Islet precursor cell (in vitro differentiated cells): ENCODE data around the gene NOS1AP.
"Not testable (repeated sequence)": the region's sequence is repeated elsewhere in the genome, so short reads cannot be mapped to it uniquely, and the experiment has no call there.

ENCODE experiments used
- DNase-seq: peaks from one replicate; pipeline ENCODE4 v3.0.0-alpha.2; 2018

Gene NOS1AP

GRCh38 chr1:162172311-162173102, 103.0 kb downstream of the NOS1AP start:
- no peak for DNase-seq

GRCh38 chr1:162173607-162174006, 104.1 kb downstream of the NOS1AP start:
- DNase-seq: not testable (repeated sequence)

- not testable (repeated sequence) for DNase-seq
Observed at GRCh38 chr1:162174027-162174426, 104.5 kb downstream of the NOS1AP start.

GRCh38 chr1:162175379-162176081, 106.0 kb downstream of the NOS1AP start:
- peak; percentile 79 for DNase-seq

DNA sequence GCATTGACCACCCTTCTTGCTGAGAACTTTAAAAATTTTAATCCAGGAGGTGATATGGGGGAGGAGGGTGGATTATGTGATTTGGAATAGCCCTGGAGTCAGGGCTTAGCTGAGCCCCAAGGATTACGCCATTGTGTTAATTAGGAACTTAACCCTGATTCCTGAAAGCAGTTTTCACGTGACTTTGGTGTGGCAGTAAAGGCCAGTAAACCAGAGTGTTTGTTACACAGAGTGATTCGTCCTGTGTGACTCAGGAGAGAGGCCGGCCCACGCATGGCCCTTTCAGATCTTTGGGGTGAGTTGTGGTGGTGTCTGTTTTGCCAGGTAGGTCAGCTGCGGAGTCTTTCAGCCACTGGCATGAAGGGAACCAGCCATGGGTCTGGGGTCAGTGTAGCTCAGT, 107.6 kb downstream of the NOS1AP start:
- peak; percentile 83 for DNase-seq

GRCh38 chr1:162178432-162178831, 108.9 kb downstream of the NOS1AP start:
- DNase-seq: no peak

GRCh38 chr1:162179121-162179520, 109.6 kb downstream of the NOS1AP start:
- no peak for DNase-seq

DNA sequence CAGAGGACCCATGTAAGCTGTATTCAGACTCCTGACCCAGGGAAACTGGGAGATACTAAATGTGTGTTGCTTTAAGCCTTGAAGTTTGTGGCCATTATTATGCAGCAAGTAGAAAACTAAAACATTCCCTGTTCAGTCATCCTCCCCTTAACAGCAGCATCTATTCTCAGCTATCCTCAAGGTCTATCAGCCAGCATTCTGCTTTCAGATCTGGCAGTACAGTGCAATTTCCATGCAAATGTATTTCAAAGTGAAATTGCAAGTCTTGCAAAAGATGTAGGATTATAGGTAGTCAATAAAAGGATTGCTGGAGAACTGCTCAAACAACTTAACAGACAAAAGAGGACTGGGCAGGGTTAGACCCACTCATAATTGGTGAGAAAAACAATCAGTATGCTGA, 111.3 kb downstream of the NOS1AP start:
- no peak for DNase-seq

DNA sequence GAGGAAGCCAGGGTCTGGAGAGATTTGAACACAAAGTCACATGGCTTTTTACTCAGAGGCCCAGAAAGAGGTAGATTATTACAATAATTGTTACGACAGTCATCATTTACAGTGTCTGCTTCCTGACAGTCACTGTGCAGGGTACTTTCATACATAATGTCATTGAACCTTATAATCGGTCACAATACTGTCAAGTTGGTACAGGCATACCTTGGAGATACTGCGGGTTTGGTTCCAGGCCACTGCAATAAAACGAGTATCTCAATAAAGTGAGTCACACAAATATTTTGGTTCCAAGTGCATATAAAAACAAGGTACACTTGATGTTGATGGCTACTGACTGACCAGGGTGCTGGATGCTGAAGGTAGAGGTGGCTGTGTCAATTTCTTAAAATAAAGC, 112.6 kb downstream of the NOS1AP start:
- no peak for DNase-seq

DNA sequence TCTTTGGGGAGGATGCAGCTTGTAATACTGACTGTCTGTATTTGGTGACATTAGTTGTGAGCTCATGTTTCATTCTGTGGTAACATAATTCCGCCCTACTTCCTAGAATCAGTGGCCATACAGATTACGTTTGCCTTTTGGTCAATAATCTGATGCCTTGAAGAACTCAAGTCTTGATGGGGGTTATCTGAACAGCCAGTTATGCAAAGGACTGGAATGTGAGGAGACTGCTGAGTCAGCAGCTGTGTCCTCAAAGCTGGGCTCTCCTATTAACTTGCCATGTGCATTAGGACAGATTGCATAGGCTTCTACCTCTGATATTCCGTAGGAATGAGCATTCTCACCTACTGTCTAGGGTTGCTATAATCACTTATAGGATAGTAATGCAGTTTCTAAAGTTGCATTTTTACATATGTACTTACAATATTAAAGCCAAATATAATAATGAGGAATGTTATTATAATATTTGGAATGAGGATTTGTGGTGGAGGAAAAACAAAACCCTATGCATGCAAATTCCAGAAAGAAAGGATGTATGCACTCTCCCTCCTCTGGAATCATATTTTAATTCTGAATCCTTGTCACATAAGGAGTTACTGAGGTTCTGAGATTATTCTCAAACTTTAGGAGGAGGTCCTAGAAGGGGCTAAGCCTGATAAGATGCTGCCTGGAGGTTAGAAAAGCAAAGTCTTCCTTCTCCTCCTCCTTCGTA, 116.0 kb downstream of the NOS1AP start:
- DNase-seq: no peak

- DNase-seq: no peak
Observed at GRCh38 chr1:162186026-162186374, 116.5 kb downstream of the NOS1AP start.

GRCh38 chr1:162186406-162186805, 116.9 kb downstream of the NOS1AP start:
- peak; percentile 1 for DNase-seq

- DNase-seq: peak; percentile 22
Observed at GRCh38 chr1:162187687-162188276, 118.3 kb downstream of the NOS1AP start.

- no peak for DNase-seq
Observed at GRCh38 chr1:162189345-162189744, 119.9 kb downstream of the NOS1AP start.

GRCh38 chr1:162191396-162192305, 122.2 kb downstream of the NOS1AP start:
- peak; percentile 49 for DNase-seq

GRCh38 chr1:162192306-162192678, 122.8 kb downstream of the NOS1AP start:
- DNase-seq: no peak

DNA sequence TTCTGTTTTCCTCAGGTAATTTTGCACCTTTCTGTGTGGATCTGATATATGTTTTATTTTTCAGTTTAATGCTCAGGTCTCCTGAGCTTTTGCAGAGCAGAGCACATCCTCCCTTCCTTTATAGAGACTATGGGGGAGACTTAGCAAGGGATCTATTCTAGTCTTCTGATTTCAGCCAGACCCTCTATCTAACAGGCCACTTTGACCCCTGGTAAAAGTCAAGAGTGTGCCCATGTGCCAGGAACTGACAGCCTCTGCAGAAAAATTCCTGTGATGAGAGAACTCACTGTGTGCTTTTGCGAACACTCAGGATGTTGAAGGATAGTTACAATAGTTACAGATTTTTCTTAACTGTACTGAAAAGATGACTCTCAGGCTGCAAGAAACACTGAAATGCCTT, 123.3 kb downstream of the NOS1AP start:
- DNase-seq: no peak

DNA sequence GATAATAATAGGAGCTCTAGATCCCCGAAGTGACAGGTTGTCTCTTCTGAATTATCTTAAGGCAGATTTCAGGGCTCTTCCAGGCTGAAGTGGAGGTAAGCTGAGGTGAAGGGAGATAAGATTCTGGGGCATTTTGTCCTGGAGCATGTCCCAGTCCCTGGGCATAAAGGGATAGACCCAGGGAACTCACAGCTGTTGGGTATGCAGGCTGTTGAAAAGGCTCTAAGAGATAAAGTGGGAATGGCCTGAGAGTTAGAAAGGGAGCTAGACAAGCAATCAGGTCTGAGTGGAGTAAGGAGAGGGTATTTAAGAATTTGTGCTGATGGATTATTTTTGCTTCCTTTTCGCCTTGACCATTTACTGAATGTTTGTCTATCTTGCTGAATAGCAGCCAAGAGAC, 123.7 kb downstream of the NOS1AP start:
- peak; percentile 43 for DNase-seq

GRCh38 chr1:162193815-162194214, 124.3 kb downstream of the NOS1AP start:
- peak; percentile 43 for DNase-seq

DNA sequence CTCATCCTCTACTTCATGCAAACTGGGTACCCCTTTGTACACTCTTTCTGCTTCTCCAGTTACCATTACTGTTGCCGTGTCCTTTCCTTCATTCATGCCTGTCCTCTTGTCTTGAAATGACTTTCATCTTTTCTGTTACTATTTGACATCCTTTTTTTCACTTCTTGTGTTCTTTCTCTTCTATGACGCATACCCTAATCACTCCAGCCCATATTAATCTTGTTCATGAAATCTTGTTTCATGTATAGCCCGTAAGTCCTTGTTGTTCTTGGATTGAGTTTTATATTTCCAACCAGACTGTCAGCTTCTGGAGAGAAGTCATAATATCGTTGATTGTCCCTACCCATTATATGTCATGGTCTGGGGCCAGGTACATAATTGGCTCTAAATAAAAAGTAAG, 126.1 kb downstream of the NOS1AP start:
- no peak for DNase-seq

- DNase-seq: peak; percentile 54
Observed at GRCh38 chr1:162196387-162196786, 126.9 kb downstream of the NOS1AP start.

DNA sequence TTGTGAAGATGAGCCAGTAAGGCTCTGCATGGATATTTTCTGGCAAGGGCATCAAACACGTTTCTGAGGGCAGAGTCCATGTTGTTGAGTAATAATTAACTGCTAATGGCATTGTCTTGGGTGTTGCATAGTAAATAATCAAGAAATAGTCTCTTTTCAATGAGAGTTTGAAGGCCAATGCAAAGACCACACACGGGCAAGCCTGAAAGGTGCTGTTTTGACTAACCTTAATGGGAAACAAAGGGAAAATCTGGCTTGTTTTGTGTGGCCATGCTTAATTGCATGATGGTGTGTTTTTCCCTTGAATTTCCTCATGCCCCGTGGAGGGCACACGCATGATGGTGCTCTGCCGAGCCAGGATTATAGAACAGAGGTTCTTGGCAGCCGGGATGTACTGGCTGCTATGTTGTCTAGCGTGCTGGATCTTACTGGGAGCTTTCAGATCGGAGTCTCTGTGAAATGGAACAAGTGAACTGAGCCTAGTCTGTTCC, 127.6 kb downstream of the NOS1AP start:
- no peak for DNase-seq
